Astrocyte of the hippocampus (primary cell): ENCODE data around the gene CAMTA1.
"Not testable (repeated sequence)": the region's sequence is repeated elsewhere in the genome, so short reads cannot be mapped to it uniquely, and the experiment has no call there.

Experiments used
- DNase-seq: peaks from one replicate; pipeline ENCODE4 v3.0.0; 2011; ENCODE audit warnings: low read depth, low spot score

CAMTA1 gene

GRCh38 chr1:6905790-6906189, 120.5 kb downstream of the CAMTA1 start:
- DNase-seq: no peak

- no peak for DNase-seq
These were observed 121.5 kb downstream of the CAMTA1 start for GRCh38 chr1:6906783-6907182.

DNA sequence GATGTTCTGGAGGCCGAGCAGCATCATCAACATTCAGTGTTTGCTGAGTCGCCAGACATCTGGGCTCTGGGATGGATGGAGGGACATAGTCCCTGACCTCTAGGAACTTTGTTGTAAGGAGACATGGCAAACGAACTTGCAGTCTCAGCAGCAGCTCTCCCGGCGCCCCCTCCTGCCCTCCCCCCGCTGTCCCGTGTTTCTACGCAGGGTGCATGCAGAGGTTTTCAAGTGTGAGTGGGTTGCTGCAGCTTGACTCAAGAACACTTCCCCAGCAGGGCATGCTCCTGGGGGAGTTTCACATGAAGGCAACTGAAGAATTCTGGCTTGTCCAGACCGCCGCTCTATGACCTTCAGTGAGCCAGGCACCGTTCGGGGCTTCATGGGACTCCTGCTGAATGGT, 121.9 kb downstream of the CAMTA1 start:
- DNase-seq: no peak

GRCh38 chr1:6907676-6908434, 122.6 kb downstream of the CAMTA1 start:
- DNase-seq: no peak

GRCh38 chr1:6909401-6909800, 124.1 kb downstream of the CAMTA1 start:
- DNase-seq: no peak

- DNase-seq: no peak
These were observed 124.6 kb downstream of the CAMTA1 start for GRCh38 chr1:6909857-6910256.

DNA sequence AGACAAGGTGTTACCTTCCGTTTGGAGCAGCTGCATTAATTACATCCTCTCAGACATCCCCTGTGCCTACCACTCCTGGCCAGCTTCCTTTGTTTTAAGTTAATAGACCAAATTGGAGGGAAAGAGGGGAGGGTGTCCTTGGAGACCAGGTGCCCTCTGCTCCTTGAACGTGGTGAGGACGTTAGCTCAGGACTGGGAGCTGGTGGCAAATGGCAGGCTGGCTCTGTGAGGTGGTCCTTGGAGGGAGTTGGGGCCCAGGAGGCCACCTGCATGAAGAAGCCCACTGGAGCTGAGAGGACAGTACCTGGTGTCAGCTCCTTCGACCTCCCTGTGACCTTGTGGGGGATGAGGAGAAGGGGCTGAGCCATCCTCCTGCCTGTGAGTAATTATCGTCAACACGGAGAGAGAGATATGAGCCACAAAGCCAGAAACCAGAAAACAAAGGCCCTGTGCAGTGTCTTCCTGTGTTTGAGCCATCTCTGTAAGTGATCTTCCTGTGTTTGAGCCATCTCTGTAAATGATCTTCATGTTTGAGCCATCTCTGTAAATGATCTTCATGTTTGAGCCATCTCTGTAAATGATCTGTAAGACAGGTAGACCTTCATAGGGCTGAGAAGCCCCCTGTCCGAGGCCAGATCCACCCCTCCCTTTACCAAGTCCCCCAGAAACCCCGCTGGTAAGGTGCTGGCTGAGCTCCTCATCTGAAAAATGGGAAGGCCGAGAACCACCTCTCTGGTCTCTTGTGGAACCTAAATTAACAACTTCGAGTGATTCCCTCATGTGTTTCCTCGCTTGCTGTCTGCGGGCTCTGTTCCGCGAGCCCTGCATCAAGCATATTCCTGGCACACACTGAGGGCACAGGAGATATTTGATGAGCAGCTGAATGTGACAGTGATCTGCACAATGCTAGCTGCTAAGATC, 126.0 kb downstream of the CAMTA1 start:
- DNase-seq: no peak

- DNase-seq: no peak
These were observed 126.7 kb downstream of the CAMTA1 start for GRCh38 chr1:6911974-6912373.

DNA sequence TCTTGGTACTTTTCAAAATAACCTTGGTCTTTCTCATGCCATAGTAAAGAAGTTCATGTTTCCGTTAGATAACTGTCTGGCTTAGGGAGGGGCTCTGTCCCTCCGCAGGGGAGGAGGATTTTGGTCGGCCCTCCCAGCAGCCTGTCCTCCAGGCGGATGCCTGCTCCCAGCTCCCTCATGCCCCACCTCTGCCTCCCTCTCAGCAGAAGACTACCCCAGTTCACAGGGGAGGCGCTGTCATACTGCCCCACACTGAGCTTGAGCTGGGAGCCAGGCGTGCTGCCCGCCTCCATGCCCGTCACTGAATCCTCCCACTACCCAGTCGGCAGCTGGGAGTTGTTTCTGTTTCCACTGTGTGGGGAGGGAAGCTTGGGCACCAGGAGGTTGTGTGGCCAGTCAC, 127.3 kb downstream of the CAMTA1 start:
- no peak for DNase-seq

- DNase-seq: no peak
These were observed 127.8 kb downstream of the CAMTA1 start for GRCh38 chr1:6913086-6913485.

DNA sequence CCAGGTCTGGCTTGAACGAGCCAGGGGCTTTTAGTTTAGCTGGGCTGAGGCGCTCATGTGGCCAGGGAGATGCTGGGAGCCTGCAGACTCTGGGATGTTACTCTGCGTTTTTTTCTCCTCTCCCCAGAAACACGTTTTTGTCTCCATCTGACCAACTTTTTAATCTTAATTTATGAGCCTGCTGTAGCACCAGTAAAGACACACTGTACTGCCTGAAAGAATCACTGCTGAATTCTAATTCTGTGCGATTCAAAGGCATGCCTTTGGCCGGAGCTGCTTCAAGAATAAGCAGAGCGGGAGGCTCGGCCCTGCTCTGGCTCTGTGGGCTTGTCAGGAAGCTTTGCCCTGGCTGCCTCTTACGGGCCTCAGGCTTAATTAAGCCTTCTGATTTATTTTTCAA, 129.5 kb downstream of the CAMTA1 start:
- DNase-seq: peak; percentile 20

GRCh38 chr1:6915999-6916565, 130.8 kb downstream of the CAMTA1 start:
- no peak for DNase-seq

GRCh38 chr1:6917067-6917466, 131.8 kb downstream of the CAMTA1 start:
- DNase-seq: no peak

- peak; percentile 15 for DNase-seq
These were observed 133.1 kb downstream of the CAMTA1 start for GRCh38 chr1:6918186-6918924.

- DNase-seq: no peak
These were observed 133.8 kb downstream of the CAMTA1 start for GRCh38 chr1:6918925-6919511.

DNA sequence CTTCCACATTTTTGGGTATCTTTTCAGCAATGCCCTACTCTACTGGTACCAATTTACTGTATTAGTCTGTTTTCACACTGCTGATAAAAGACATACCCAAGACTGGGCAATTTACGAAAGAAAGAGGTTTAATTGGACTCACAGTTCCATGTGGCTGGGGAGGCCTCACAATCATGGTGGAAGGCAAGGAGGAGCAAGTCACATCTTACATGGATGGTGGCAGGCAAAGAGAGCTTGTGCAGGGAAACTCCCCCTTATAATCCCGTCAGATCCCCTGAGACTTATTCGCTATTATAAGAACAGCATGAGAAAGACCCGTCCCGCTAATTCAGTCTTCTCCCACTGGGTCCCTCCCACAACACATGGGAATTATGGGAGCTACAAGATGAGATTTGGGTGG, 136.3 kb downstream of the CAMTA1 start:
- not testable (repeated sequence) for DNase-seq

- peak; percentile 90 for DNase-seq
These were observed 137.1 kb downstream of the CAMTA1 start for GRCh38 chr1:6922096-6922931.

DNA sequence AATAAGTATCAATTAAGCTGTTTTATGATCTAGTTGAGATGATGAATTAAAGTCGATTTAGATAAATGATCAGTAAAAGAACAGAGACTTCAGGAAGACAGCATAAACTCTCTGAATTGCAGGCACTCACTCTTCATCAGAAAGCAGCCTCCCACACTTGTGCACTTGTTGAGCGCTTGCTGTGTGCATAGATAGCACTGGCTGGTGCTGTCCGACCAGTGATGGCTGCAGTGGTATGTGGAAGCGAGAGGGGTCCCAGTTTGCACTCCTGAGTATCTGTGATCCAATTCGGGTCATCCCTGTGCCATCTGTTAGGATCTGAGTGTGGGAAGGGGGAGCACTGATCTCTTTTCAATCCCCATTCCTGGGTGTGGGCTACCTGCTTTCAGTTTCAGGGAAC, 137.8 kb downstream of the CAMTA1 start:
- no peak for DNase-seq

DNA sequence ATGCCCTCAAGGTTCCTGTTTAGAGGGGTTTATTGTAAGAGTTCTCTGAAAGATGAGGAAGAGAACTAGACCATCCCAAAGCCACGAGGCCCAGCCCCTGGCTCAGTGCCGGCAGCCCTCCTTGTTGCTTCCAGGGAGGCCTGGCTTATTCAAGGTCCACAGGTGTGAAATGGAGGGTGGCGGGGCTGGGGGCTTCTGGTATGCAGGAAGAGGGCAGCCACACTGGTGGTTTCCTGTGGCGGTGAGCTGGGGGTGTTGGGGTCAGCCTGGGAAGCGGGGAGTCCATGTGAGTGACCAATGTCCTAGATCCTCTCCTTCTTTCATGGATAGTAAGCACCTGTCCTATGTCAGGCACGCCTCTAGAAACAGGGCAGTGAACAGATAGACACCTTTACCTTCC, 138.2 kb downstream of the CAMTA1 start:
- DNase-seq: no peak
